HG03103 (cell line): ENCODE data around the gene ENTPD8.
"Not testable (repeated sequence)": the region's sequence is repeated elsewhere in the genome, so short reads cannot be mapped to it uniquely, and the experiment has no call there.

ENCODE experiments used
- ATAC-seq: cut with Tn5 transposase; IDR thresholded peaks from one replicate; pipeline ENCODE4 v1.9.1; 2021; ENCODE audit warnings: low read depth; ENCODE audit not compliant: unreplicated experiment

Gene ENTPD8

DNA sequence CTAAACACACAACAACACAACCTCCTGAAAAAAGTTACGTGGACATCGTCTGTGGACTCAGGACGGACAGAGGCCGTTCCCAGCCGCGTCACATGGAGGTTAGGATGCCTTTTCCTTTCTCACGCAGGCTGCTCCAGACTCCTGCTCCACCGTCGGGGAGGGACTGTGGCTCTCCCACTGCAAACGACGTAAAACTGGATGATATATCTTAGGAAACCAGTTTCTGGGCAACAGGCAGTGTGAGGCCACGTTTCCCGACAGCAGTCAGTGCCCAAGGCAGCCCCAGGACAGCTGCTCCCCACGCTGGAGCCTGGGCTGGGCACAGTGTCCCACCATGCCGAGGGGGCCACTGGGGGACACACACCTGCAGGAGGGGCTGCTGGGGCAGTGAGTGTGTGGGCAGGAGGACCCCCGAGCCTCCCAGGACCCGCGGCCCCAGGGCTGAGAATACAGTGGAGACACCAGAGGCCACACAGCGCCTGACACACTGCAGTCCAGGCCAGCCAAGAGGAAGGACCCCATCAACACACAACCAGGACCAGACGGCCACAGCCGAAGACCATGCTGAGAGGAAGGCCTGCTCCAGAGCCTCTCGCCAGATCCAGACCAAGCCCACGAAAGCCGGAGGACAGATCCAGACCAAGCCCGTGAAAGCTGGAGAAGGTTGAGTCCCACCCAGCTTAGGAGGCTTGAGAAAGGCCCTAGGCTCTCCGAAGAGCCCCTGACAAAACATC is 44.4 kb downstream of the ENTPD8 start:
- ATAC-seq, result no peak

DNA sequence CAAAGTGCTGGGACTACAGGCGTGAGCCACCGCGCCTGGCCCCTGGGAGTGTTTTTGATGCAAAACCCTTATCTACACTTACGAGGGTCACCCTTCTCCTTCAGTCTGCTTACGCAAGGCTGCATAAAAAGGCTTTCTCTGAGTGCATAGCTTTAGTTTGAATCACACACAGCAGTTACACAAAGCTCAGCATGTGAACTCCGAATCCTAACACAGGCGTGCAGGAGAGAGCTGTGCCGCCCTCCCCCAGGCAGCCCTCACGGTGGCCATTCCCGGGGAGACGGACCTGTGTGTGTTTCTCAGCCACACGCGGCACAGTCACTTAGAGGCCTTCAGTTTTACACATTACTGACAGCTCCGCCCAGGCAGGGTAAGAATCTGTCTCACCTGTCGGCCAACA is 44.9 kb downstream of the ENTPD8 start:
- ATAC-seq, result no peak

DNA sequence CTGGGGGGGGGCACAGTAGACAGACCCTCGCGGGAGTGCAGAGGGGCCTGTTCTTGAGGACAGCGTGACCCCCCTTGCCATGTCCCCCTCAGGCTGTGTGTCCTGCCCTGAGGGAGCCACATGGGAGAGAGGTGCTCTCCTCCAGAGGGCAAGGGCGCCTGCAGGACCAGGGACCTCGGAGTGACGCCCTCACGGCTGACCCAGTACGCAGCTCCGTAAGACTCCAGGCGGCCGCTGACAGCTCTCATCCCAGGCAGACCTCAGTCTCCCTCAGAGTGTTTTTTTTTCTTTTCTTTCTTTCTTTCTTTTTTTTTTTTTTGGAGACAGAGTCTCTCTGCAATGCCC is 45.5 kb downstream of the ENTPD8 start:
- ATAC-seq, result no peak

DNA sequence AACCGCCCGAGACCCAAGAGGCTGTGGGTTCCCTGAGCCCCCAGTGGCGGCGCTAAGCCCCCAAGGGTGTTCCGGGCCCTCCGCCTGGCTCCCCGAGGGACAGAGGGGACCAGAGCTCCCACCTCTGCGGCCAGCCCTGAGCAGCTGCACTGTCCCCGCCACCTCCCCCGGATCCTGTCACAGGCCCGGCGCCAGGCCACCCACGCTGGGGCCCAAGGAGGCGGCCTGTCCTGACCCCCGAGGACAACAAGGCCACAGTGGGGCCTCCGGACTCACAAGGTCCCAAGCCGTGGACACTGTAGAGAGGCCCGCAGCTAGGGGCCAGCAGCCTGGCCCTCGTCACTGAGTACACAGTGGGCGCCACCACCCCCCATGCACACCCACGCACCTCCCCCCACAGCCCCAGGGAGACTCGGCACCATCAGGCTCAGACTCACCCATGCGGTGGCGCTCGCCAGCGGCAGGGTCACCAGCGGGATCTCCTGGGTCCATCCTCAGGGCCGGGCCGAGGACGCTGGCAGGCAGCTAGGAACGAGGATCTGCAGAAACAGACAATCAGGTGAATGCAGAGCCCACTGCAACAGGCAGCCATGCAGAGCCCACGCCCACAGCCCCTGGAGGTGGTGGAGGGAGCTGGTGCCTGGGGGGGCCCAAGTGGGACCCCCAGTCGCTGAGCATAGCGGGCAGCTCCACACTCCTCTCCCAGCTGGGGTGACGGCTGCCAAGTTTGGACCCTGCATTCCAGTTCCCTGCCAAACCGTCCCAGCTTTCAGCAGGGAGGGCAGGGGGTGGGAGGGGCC is 46.1 kb downstream of the ENTPD8 start:
- ATAC-seq, result no peak

DNA sequence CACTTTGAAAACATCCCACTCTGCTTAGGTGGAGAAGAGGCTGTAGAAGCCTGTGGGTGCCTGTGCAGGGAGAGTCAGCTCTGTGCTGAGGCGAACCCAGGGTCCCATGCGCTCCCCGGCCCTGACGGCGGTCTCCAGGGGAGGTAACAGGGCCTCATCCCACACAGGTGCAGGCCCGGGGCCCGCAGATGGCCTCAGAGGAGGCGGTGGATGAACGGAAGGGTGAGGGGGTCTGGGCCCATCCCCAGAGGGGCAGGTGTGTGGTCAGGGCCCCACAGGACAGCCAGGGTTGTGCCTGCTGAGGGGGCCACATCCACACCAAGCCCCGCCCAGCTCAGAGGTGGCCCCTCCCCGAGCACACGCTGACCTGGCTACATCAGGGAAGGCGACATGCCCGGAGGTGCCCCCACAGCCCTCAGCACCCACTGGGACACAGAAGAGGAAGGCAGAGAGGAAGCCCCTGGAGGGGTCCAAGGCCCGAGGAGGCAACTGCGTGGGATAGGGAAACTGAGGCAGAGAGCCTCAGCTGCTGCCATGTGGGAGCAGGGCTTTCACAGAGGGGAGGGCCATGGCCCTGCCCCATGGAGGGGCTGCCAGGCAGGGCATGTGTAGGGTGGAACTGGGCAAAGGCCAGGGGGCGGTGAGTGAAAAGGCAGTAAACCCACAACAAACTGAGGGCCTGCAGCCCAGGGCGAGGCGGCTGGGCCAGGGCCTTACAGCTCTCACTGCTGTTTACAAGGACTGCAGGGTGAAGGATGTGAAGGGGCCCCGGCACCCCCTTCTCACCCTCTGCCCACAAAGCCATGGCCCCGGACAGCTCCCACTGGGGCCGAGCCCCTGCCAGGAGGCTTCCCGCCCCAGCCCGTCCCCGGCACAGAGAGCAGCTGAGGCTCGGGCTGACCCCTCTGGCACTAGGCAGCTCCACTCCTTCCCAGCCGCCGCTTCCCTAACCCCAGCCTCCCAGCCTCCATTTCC is 47.7 kb downstream of the ENTPD8 start:
- ATAC-seq, result no peak

DNA sequence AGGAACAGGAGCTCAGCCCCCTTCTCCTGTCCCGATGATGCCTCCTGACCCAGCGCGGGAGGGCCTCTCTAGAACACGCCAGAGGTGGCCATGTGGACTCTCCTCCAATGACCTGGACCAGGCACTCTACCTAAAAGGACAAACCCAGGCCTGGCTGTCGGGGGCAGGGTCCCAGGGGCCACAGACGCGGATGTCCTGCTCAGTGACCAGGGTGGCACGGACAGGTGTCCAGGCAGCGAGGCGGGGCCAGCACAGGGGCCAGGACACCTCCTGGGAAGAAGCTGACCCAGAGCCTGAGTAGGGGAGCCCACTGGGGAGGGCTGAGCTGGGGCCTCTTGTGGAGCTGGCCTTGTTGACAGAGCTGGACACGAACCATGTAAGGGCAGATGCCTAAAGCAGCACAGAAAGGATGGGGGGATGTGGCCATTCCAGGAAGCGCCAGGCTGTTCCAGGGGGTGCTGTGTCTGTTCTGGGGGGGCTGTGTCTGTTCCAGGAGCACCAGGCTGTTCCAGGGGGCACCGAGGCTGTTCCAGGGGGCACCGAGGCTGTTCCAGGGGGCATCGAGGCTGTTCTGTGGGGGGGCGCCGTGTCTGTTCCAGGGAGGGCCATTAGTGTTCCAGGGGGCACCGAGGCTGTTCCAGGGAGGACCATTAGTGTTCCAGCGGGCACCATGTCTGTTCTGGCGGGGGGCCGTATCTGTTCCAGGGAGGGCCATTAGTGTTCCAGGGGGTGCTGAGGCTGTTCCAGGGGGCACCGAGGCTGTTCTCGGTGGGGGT is 48.7 kb downstream of the ENTPD8 start:
- ATAC-seq, result no peak

DNA sequence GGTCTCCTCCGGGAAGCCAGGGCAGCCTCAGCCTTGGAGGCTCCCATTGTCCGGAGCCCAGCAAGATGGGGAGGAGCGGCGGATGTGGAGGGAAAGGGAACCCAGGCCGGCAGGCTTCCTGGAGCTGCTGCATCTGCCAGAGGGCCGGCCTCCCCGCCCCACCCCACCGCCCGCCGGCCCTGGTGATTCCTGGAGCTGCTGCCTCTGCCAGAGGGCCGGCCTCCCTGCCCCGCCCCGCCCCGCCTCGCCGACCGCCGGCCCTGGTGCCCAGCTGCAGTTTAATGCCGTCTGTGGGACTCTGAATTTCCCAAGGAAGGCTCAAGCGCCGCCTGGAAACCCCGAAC is 49.8 kb downstream of the ENTPD8 start:
- no peak for ATAC-seq

DNA sequence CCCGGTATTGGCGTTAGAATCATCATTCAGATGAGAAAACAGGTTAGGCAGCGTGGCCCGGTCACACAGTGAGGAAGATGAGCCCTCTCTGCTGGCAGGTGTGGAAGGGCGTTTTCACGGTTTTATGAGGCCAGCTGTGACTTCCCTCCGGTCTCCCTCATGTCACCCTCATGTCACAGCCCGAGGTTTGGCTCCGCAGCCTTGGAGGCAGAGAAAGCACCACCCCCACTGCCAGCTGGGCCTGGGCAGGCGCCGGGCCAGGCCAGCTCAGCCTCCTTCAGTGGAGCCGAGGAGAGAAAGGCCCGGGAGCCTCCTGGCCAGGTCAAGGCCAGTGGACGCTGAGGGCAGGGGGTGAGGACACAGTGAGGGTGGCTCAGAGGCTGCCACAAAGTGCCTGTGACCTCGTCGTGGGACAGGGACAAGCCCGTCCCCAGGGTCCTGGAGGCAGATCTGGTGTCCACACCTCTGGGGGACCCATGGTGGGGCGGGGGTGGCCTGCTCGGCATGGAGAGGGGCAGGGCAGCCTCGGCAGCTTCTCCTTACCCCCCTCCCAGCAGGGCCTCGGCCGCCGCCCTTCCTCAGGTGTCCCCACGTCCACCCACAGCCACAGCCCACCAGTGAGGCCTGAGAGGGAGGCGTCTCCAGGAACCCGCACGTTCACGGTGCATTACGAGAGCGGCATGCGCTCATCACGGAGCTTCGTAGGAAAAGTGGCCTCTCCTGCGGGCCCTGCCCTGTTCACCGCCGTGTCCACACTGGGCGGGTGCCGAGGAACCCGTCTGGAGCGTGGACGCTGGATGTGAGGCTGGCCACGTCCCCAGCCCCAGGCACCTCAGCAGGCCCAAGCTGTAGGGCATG is 50.4 kb downstream of the ENTPD8 start:
- no peak for ATAC-seq

DNA sequence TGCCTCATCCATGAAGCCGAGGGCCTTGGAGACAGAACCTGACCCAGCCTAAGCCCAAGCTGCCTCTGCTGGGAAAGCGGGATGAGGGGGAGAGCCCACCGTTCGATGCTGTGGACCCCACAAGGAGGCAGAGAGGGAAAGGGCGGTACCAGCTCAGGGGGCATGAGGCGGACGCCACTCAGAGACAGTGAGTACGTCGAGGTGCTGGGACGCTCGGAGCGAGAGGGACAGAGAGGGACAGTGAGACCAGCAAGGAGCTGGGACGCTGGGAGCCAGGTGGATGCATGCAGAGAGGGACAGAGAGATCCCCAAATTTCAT is 51.8 kb downstream of the ENTPD8 start:
- no peak for ATAC-seq

DNA sequence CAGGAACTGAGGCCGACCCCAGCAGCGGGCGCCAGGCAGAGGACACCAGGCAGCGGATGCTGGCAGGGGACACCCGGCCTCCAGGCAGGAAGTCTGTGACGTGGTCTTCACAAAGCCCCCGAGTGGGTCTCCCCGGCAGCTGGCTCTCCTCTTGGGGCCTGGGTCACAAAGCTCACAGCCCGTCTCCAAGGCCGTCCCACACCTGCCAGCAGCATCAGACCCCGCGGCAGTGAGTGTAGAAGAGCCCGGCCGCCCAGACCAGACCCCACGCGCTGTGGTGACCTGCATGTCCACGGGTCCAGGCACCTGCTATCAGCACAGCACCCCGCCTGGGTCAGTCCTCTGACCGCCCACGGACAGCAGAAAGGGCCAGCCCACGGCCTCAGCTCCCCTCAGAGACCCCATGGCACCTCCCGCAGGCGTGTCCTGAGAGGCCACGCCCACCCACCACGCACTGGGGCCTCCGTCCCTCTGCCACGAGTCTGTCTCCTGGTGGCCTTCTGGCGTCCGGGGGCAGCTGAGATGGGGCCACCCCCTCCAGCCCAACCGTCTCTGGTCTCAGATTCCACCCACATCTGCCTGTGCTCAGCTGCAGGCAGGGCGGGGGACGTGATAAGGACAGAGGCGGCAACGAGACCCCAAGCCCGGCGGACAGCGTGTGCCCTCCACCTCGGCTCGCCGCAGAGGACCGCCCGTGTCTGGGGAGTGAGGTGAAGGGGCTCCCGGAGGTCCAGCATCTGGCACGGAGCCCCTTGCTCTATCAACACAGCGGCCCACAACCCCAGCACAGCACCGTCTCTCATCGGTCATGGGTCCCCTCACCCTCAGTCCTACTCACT is 52.3 kb downstream of the ENTPD8 start:
- no peak for ATAC-seq

DNA sequence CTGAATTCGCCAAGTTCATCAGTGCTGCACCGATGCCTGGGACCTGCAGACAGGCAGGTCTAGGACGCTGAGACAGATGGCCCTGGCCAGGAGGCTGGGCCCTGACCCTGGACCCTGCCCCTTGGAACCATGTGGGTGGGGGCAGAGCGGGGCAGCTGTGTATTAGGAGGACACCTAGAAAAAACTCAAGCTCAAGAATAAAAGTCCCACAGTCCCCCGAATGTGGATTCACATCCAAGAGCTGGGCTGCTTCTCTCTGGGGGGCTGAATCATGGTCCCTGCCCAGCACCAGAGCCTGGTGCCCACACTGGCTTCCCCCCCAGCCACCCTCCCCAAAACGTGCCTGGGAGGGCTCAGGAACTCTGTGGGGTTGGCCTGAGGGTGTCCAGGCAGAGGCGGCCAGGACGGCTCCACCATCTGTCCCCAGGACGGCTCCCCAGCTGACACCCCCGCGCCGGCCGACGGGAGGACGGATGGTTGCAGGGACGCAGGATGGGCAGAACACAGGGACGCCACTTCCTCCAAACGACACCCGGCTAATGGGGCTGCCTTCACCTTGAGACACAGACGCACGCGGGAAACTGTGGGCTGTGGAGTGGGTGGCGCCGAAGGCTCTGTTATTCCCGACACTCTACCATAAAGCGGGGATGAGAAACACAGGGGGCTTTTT is 53.1 kb downstream of the ENTPD8 start:
- ATAC-seq, result no peak

DNA sequence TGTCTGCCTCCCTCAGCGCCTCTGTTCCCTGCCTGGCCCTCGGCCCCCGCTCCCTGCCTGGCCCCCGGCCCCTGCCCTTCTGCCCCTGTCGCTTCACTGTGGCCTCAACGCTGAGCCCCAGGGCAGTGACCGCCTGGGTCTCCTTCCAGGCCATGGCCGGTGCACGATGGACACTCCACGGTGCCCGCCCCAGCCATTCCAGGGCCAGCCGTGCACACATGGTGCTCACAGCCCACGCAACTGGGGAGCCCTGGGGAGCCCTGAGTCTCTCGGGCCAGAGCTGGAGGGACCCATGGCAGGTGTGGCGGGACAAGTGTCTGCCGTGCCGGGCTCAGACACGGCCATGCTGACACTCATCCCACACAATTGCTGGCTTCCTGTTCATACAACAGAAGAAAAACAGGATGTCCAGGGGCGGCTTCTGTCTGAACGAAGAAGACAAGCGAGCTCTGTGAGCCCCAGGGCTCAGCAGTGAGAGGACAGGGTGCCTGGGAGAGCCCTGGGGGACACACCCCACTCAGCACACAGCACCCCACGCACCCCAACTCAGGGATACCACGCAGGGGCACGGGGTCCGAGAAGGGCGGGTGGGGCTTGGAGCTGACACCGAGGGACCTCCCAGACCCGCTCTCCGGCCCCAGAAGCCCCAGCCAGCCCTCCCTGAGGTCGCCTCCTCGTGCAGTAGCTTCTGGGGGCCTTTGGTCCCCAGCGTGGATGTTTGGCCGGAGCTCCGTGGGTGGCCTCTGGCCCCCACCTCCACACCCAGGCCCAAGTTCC is 53.9 kb downstream of the ENTPD8 start:
- no peak for ATAC-seq

DNA sequence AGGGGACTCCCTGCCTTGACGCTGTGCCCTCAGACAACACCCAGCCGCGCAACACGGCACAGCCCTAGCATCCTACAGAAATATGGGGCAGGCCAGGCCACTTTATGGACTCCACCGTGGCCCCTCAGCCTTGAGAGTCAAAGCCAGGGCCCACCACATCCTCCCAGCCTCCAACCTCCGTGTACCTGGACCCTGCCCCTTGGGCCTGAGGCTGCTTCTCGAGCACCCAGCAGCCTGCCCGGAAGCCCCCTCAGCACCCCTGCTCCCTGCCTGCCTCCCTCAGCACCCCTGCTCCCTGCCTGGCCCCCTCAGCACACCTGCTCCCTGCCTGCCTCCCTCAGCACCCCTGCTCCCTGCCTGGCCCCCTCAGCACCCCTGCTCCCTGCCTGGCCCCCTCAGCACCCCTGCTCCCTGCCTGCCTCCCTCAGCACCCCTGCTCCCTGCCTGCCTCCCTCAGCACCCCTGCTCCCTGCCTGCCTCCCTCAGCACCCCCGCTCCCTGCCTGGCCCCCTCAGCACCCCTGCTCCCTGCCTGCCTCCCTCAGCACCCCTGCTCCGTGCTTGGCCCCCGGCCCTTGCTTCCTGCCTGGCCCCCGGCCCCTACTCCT is 54.5 kb downstream of the ENTPD8 start:
- ATAC-seq, result not testable (repeated sequence)

DNA sequence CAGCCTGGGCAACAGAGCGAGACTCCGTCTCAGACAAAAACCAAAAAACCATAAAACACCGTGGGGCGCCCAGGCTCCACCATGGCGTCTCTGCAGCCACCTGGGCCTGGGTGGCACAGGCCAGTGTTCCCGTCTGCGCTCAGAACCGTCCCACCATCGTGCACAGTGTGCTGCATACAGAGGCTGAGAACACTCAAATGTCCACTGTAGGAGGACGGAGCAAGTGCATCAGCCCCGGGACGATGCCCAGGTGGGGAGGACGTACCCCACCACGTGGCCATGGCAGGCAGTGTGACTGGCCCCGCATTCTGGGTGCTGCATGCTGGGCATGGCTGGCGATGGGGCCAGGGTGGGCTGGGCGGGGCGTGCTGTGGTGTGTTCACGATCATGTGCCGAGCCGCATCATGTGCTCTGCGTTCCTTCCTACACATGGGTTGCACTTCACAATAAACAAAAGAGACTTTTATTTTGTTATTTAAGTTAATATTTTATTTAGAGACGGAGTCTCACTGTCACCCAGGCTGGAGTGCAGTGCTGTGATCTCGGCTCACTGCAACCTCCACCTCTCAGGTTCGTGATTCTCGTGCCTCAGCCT is 56.0 kb downstream of the ENTPD8 start:
- ATAC-seq, result no peak
